ENCODE results near the gene PRKAG2.
A peak's percentile ranks its signal among the peaks of the same experiment; 100 is the strongest.

Gene PRKAG2

GRCh38 chr7:151736403-151736909 is 140.5 kb downstream of the PRKAG2 start:
- peak in 1 of 2 experiments; percentile 10 for DNase-seq

GRCh38 chr7:151735851-151736402 is 141.0 kb downstream of the PRKAG2 start:
- no peak for DNase-seq

- no peak for DNase-seq
Measured at GRCh38 chr7:151735186-151735850, 141.6 kb downstream of the PRKAG2 start.

- no peak for DNase-seq
Measured at GRCh38 chr7:151732834-151733592, 143.9 kb downstream of the PRKAG2 start.

GRCh38 chr7:151732292-151732691 is 144.6 kb downstream of the PRKAG2 start:
- DNase-seq: no peak

- no peak for DNase-seq
Measured at GRCh38 chr7:151731022-151731441, 145.9 kb downstream of the PRKAG2 start.

- DNase-seq: no peak
Measured at GRCh38 chr7:151730591-151730990, 146.3 kb downstream of the PRKAG2 start.

GRCh38 chr7:151729521-151729921 is 147.4 kb downstream of the PRKAG2 start:
- no peak for DNase-seq

- DNase-seq: no peak
Measured at GRCh38 chr7:151728746-151729145, 148.2 kb downstream of the PRKAG2 start.

GRCh38 chr7:151728286-151728660 is 148.6 kb downstream of the PRKAG2 start:
- DNase-seq: no peak

GRCh38 chr7:151727579-151728285 is 149.2 kb downstream of the PRKAG2 start:
- DNase-seq: no peak

- no peak for DNase-seq
Measured at GRCh38 chr7:151726652-151727578, 150.0 kb downstream of the PRKAG2 start.

GRCh38 chr7:151725844-151726651 is 150.9 kb downstream of the PRKAG2 start:
- DNase-seq: no peak

GRCh38 chr7:151724920-151725584 is 151.9 kb downstream of the PRKAG2 start:
- no peak for DNase-seq

- DNase-seq: no peak
Measured at GRCh38 chr7:151724250-151724915, 152.5 kb downstream of the PRKAG2 start.

- no peak for DNase-seq
Measured at GRCh38 chr7:151723321-151723720, 153.6 kb downstream of the PRKAG2 start.

- DNase-seq: no peak
Measured at GRCh38 chr7:151722533-151722932, 154.4 kb downstream of the PRKAG2 start.

GRCh38 chr7:151721694-151722093 is 155.2 kb downstream of the PRKAG2 start:
- DNase-seq: no peak

GRCh38 chr7:151721236-151721635 is 155.7 kb downstream of the PRKAG2 start:
- DNase-seq: no peak

- DNase-seq: no peak
Measured at GRCh38 chr7:151720280-151720679, 156.6 kb downstream of the PRKAG2 start.
